Muscle of back (tissue), 13 donors: ENCODE results near the gene KLF7. TPM values are rescaled to one million over a fixed set of nuclear protein-coding genes. Genes with fewer than 3 reads are reported as not detected.

ENCODE experiments used
- DNase-seq, 3 donors: peaks; one replicate each; pipeline versions ENCODE4 v3.0.0 to v3.0.0-alpha.2; 2013
- long read RNA-seq, 9 donors: transcript quantifications; one replicate each; lab custom pipeline, GENCODE V29; 2026
- polyA plus RNA-seq, 10 donors: library from polyadenylated mRNA; unstranded; fragments of 120-200 nt; gene quantifications; one replicate each; pipeline ENCODE4 v1.2.1, GENCODE V29; 2013; ENCODE audit not compliant: insufficient read length in 10 of 10

Gene KLF7
- polyA plus RNA-seq = 10 to 100 TPM; 14.1 to 18.4 (median 15.9) TPM
- long read RNA-seq, donor 1, full-length matches to known transcripts = 1 of 1 reads
- long read RNA-seq, donor 1, partial matches to known transcripts = 0 of 1 reads
- long read RNA-seq, donor 1, other reads (novel, unspliced or antisense) = 0 of 1 reads
- long read RNA-seq, donor 2, full-length matches to known transcripts = 1 of 1 reads
- long read RNA-seq, donor 2, partial matches to known transcripts = 0 of 1 reads
- long read RNA-seq, donor 2, other reads (novel, unspliced or antisense) = 0 of 1 reads
- long read RNA-seq, donor 3 = 0 reads
- long read RNA-seq, donor 4, full-length matches to known transcripts = 1 of 1 reads
- long read RNA-seq, donor 4, partial matches to known transcripts = 0 of 1 reads
- long read RNA-seq, donor 4, other reads (novel, unspliced or antisense) = 0 of 1 reads
- long read RNA-seq, donor 5, full-length matches to known transcripts = 2 of 2 reads
- long read RNA-seq, donor 5, partial matches to known transcripts = 0 of 2 reads
- long read RNA-seq, donor 5, other reads (novel, unspliced or antisense) = 0 of 2 reads
- long read RNA-seq, donor 6, full-length matches to known transcripts = 9 of 9 reads
- long read RNA-seq, donor 6, partial matches to known transcripts = 0 of 9 reads
- long read RNA-seq, donor 6, other reads (novel, unspliced or antisense) = 0 of 9 reads
- long read RNA-seq, donor 7, full-length matches to known transcripts = 3 of 3 reads
- long read RNA-seq, donor 7, partial matches to known transcripts = 0 of 3 reads
- long read RNA-seq, donor 7, other reads (novel, unspliced or antisense) = 0 of 3 reads
- long read RNA-seq, donor 8, full-length matches to known transcripts = 1 of 1 reads
- long read RNA-seq, donor 8, partial matches to known transcripts = 0 of 1 reads
- long read RNA-seq, donor 8, other reads (novel, unspliced or antisense) = 0 of 1 reads
- long read RNA-seq, donor 9, full-length matches to known transcripts = 1 of 1 reads
- long read RNA-seq, donor 9, partial matches to known transcripts = 0 of 1 reads
- long read RNA-seq, donor 9, other reads (novel, unspliced or antisense) = 0 of 1 reads

DNA sequence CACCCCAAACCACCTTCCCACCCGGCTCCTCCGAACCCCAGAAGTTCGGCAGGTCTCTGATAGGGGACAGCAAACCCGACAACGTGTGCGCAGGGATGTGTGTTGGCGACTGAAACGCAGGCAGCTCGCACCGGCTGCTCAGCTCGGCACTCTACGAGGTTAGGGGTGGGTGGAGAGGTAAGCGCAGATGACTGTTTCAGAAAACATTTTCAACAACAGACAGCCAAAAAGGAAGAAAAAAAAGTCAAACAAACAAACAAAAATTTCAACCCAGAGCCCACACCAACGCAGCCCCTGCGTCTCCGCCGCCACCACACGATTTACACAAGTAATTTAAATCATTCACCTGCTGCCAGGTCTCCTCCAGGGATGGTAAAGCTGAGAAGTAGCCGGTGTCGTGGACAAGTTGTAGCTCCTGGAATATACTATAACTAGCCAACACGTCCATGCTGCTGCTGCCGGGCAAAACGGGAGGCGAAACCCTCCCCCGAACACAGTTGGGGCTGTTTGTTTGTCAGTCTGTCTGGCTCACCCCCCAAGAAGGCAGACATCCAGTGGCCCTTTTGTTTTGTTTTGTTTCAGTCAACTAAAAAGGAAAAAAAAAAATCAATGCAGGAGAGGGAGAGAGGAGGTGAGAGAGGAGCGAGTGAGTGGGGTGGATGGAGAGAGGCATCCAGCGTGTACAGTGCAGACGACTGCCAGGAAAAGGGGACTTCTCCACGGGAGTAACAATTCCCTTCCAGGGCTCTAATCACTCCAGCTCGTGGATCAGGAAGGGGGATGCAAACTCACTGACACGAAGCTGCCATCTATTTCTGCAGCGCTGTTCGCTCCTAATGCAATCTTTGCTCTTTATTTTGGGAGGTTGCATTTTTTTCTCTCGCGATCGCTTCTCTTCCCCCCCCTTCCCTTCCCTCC, at the start of gene KLF7:
KLF7 (minus strand) TSS at position 828 of the 918 bp plus-strand sequence; CDS start at position 448, 380 bp downstream.
- peak in 2 of 3 donors; percentile 53 to 82 for DNase-seq

DNA sequence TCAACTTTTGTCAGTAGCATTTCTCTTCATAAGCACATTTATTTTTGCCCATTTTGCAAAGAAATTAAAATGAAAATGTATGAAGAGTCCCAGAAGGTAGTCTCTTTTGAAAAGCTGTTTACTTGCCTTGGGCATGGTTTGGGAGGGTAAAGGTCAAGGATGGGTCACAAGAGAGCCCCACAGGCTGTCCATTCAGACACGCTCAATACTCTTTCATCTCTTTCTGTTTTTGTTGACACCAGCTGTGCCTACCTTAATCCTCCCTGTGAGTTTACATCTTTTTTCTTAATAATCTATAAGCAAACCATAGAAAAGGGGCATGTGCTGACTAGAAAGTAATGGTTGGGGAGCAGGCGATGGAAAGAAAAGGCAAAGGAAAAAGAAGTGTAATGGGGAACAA, 49.6 kb upstream of the KLF7 start:
- DNase-seq = no peak

DNA sequence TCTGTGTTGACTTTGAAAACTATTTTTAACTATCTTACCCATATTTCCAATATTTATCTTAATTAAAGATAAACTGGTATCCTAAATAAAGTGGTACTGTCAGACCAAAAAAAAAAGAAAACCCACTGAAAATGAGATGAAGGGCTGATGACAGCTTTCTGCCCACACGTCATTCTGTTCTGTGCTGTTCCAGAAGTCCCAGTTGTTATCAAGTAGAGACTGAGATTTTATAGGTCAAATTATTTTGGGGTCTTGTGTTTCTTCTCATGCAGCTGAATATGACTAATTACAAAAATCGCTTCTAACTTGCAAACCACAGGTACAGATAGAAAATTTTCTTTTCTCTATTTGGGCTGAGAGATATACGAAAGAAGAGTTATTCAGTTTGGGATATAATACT, 48.7 kb upstream of the KLF7 start:
- no peak for DNase-seq

DNA sequence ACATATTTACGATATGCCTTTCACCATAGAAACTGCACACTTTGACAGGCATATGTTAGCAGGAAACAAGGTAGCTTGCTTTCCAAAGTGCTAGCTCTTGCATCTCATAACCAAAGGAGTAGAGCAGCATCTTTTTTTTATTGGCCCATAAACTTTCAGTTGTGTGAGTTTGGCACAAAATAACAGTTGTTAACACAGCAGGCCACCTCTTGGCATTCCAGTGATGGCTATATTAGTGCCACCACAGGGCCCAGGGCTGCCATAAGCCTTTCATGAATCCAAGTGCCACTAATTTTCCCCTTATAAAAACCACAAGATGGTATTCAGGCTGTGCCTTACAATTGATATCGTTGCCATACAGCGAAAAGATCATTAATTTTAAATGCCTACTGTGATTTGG, 40.3 kb upstream of the KLF7 start:
- no peak for DNase-seq

DNA sequence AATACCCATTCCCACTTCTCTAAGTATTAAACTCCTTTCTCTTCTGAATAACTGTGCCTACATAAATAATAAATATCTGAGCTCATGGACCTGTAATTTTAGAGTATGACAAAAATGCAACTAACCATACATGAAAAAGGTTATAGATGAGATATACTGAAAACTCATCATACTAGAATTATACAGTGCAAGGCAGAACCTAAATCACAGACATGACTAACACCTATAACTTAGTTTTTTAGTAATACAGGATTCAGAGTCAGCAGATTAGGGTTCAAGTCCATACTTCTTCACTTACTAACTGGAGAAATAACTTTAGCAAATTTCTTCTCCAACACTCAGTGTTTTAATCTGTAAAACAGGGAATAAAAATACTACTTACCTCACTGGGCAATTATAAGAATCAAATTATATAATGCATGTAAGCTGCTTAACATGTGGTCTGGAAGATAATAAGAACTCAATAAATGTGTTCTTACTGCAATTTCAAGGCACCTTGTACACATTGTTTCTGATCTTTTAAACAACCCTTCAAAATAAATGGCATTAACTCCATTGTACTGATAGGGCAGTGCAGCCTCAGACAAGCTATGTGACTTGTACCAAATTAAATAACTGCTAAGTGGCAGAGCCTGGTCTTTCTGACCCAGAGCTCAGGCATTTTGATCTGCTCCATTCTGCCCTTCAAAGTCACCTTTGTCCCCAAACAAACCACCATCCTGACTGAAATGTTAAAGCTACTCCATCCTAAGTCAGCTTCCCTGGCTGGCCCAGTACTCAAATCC, 39.6 kb upstream of the KLF7 start:
- no peak for DNase-seq

DNA sequence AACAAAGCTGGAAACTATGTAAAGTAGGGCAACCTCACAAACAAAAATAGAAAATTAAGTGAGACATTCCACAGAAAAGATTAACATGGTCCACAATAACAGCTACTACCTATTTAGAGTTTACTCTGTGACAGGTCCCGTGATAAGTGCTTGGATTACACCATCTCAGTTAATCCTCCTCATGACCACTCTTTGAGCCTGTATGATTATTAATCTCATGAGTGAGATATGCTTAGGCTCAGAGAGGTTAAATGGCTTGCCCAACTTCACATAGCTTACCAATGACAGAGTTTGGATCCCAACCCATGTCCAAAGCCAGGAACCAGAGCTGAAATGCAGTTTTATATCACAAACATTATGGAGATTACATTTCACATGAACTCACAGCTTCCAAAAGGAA, 37.3 kb upstream of the KLF7 start:
- DNase-seq = no peak

DNA sequence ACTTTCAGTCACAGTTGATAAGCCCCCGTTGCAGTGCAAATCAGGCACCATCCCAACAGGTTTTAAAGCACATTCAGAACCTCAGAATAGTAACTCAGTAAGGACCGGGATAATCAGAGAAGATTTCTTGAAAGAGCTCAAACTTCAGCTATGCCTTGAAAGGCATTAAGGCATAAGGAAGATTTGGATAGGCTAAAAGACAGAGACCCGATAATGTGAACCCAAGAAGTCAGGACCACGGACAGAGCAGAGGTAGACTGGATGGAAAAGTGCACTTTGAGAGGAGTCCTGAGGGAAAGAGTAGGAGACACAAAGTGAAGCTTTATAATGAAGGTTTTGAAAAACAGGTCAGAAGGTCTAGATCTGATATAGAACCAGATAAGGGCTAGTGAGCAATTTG, 36.9 kb upstream of the KLF7 start:
- DNase-seq = peak in 2 of 3 donors; percentile 42 to 68

DNA sequence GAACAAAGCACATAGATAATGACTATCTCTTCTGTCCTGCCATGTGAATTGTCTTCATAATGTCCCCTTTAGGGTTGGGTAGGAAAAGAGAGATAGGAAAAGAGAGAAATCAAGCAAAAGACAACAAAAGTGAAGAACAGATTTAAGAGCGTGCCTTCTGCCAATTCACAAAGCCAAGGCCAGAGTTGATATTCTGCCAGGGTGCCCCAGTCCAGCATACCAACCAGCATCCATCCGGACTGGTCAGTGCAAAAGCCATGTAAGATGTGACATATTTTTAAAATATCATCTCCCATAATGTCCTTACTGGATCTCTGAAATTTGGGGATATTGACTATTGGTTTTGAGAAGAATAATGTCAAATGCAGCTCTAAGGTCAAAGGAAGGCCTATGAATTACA, 35.7 kb upstream of the KLF7 start:
- DNase-seq = no peak

DNA sequence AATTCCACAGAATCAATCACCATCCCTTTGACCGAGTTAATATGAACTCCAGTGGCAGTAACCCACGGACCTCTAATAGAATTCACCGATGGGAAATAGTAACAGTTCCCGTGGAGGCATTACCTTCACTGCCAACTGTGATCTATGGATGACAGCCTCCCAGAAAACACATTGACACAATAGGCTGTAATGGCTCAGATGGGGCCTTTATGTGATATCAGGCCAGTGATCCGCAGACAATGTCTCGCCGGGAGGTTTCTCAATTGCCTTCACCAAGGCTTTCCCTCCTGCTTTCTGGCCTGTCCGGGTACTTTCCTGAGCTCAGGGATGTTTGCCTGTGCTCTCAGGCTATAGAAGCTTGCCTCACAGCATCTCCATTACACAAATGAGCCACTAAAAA, 34.4 kb upstream of the KLF7 start:
- no peak for DNase-seq

DNA sequence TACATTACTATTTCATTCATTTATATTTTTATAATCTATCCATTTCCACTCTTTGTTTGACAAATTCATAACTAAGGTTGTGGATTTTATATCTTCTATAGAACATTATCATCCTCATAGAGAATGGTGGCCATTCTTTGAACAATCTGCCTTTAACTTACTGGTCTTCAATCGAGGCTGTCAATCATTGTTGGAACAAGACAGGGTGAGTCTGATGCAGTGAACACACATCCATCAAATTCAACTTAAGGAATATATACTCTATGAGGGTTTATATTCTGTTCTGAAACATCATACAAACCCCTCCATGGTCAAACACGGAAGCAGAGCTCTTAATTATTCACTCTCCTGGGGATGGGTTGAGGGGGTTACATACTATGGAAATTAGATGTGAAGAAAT, 28.3 kb upstream of the KLF7 start:
- no peak for DNase-seq

DNA sequence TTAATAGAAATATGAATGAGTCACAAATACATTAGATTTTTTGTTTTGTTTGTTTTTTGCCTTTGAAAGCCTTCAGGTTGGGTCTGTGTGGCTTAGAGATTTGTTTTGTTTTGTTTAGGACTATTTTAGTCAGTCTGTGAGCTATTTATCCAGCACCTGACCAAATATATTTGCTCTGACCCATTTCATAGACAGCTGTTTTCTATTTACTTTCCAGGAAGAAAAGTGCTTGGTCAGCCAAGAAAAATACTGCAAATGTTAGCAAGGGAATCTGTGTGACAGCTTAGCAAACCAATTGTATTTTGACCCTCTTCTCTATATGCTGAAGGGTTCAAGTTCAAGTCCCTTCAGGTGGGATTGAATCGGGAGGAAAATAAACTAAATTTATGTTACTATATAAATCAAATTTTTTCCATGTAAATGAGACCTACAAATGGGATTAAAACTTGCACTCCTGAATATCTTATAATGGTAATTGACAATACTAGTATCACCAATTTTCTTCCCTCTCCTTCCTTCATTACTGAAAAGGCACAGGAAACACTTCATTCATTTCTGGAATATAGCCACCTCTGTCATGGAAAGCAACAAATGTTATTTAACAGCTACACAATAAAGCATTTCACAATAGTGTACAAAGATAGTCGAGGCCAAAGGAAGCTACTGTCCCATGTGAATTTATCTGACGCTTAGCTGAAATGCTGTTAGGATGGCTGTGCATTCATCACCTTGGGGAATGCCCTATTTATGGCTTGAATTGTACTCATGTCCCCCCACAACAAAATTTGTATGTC, 23.1 kb upstream of the KLF7 start:
- DNase-seq = peak; percentile 59 to 76 (median 64)

DNA sequence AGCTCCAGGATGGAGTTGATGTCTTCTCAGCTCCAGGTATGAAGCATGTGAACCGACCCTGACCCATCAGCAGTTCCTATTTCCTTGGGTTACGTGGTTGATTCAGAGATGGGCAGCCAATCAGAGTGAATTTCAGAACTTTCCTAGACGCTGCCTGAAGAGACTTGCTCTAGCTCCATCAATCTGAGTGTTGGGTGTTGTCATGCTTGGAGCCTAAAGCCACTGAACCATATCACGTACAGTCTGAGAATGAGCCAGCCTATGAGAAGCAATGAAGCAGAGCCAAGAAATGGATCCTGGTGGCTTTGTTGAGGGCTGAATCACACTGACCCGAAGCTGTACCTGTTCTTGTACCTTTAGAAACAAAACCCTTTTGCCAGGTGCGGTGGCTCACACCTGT, 19.6 kb upstream of the KLF7 start:
- no peak for DNase-seq

DNA sequence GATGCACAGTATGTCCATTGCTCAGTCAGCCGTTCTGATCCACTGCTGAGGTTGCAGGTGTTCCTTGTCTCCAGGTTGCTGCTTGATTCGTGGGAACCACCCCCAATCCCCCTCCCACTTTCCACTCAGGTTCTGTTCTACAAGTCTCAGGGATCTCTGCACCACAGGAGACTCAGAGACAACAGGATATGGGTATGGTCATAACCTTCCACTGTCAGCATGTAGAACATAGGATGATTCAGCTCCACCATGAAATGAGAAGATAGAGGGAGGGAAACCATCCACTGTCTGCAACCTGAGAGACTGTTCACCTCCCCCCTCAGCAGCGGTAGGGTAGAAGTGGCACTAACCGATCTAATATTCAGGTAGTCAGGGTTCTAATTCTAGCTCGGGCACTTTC, 19.0 kb upstream of the KLF7 start:
- no peak for DNase-seq

DNA sequence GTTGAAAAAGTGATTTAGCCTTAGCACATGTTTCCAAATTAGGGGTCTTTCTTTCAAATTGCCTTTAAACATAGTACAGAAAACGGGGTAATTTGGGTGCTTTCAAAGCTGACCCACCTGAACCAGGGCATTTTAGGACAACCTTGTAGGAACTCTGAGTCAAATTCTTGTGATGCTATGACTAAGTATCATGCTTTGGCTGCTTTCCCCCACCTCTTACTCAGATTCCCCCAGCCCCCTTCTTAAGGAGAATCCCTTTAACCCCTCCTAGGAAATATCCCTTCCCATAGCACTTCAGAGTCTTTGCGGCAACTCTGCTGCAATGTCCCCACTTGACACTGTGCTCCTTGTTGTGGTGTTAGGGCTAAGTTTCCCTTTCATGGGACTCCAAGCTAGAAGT, 18.6 kb upstream of the KLF7 start:
- peak in 1 of 3 donors; percentile 39 for DNase-seq

DNA sequence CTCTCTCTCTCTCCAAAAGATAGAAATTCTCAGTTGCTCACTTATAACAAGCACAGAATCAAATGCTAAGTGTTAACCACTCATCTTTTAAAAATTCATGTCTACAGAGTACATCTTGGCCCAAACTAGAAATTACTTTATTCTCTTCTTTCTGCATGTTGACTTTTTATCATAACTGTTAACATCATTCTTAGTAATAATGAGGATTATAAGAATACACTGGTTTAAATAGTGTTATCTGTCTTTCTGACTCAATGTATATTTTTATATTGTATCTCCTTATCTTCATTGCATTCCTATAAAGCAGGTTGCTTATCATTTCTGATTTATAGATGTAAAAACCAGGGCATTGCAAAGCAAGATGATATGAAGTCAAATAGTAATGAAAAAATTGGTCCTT, 17.8 kb upstream of the KLF7 start:
- no peak for DNase-seq

DNA sequence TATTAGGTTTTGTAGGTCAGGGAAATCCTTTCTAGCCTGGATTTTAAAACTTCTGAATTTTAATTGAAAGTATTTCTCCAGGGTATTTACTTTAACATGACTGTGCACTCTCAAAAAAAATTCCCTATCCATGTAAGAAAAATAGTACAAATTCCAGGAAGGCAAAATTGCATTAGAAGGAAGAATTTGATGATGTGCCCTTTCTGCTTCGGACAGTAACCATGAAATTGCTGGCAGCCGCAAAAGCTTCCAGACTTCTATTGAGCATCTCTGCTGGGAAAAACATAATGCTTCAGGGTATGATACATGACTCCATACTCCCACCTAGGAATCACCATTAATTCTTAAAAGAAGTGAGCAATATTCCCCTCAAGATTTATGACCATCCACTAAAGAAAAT, 17.2 kb upstream of the KLF7 start:
- peak in 1 of 3 donors; percentile 38 for DNase-seq

DNA sequence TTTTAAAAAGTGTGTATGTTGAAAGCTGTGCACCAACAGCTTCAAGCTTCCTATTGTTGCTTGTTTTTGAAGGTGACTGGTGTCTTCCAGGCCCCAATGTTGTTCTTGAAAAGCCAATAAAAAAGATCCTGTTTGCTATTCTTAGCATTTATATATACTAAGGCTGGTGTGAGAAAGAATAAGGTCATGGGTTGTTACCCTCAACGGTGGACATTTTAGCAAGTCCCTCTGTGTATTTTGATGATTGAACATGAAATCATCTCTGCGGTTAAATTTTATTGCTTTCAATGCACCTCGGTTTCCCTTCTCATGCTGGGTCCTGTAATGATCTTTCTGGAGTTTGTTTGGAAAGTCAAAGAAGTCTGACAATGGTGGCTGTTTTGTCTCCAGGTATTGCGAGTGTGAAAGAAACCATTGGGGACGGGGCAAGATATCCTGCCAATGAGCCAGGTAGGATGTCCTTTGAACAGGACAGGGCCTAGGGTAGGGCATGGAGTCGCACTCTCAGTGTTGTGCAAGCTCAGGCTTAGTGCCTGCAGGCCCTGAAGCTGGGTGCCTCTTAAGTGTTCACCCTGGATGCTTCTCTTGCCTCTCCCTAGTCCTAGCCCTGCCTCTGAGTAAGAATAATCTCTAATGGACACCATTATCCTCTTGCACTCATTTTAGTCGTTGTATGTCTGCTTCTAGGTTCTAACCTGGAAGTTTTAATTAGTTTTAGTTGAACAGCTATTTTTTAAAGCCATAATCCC, 16.0 kb upstream of the KLF7 start:
- no peak for DNase-seq

DNA sequence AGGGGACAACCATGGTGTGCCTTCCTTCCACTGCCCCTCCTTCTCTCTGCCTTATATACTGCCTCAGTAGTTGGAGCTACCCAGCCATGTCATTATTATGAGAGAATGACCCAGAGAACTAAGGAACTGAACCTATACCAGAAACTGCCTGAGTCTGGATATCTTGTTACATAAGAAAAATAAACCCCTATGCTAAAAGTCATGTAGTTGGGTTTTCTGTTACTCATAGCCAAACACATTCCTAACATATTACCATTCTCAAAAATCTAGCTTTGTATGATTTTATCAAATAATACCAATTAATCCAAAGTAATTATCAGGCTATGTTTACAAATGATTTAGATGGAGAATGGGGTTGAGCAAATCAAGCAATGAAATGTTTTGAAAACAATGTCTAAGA, 15.0 kb upstream of the KLF7 start:
- DNase-seq = no peak

DNA sequence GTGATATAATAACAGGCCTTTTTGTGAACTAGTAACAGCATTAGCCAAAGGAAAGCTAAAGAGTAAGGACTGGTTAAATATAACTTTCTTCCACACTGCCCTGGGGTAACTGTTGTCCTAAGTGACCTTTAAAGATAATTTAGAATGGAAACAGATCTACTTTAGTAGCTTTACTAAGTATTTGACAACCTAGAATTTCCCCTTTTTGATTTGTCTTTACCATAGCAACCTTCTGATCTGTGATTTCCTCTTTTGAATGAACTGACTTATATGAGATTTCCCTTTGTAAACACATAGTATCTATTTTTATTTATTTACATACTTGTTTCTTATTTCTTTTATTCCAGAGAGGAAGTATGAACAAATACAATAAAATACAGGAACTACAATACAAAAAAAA, 10.5 kb upstream of the KLF7 start:
- DNase-seq = no peak
